CMK (cell line): ENCODE data around the gene HAS3.
"Not testable (repeated sequence)": the region's sequence is repeated elsewhere in the genome, so short reads cannot be mapped to it uniquely, and the experiment has no call there.

Source experiments
- DNase-seq: peaks from one replicate; pipeline ENCODE4 v3.0.0-alpha.2; 2010; ENCODE audit warnings: low read depth

The HAS3 gene, protein sequence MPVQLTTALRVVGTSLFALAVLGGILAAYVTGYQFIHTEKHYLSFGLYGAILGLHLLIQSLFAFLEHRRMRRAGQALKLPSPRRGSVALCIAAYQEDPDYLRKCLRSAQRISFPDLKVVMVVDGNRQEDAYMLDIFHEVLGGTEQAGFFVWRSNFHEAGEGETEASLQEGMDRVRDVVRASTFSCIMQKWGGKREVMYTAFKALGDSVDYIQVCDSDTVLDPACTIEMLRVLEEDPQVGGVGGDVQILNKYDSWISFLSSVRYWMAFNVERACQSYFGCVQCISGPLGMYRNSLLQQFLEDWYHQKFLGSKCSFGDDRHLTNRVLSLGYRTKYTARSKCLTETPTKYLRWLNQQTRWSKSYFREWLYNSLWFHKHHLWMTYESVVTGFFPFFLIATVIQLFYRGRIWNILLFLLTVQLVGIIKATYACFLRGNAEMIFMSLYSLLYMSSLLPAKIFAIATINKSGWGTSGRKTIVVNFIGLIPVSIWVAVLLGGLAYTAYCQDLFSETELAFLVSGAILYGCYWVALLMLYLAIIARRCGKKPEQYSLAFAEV

DNA sequence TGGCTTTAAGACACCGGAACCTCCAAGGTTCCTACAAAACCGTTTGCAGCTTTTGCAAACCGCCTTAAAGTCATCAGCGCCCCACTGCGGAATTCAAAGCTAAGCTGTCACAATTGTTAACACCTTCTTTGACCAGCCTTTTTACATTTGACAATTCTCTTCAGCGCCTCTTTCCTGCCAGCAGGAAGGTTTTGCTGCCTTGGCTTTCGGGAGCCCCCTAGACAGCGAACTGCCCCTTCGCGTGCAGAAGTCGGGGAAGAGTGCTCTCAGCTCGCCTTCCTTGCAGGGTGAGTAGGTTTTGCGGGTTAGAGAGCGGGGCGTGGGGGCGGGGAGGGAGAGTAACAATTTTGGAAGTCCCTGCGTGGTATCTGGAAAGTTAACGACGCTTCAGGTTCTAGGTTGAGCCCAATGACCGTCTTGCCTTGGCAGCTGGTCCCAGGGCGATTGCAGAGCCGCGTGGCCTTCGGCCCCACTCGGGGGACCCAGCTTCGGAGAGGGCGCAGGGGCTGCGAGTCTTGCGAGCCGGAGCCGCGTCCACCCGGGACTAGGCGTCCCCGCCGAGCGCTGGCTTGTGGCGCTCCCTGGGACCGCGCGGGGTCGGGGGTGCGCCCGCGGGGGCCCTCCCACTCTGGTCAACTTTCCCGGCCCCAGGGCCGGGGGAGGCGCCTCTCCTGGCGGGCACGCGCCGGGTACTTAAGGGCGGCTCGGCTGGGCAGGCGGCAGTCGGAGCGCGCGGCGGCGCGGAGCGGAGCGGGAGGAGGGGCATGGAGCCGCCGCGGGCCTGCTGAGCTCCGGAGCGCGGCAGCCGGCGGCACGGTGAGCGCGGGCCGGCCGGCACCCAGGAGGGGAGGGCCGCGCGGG, at the start of gene HAS3:
Gene HAS3, plus strand, starts transcription at position 153 of the 861 bp plus-strand sequence. CDS start 3,743 bp downstream, outside the sequence.
- DNase-seq: peak; percentile 22

DNA sequence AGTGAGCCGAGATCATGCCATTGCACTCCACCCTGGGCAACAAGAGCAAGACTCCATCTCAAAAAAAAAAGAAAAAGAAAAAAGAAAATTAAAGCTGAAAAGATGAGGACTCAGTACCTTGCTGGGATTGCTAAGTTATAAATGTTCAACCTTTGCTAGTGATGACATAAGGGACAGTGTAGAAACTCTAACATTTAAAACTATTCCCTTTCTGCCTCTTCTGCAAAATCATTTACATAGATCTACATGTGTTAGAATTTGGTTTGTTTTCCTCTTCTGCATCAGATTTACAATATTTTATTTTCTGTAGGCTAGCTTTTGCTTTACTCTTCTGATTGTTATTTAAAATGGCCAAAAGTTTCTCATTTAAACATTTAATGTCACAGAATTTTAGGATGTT, 49.5 kb upstream of the HAS3 start:
- no peak for DNase-seq

DNA sequence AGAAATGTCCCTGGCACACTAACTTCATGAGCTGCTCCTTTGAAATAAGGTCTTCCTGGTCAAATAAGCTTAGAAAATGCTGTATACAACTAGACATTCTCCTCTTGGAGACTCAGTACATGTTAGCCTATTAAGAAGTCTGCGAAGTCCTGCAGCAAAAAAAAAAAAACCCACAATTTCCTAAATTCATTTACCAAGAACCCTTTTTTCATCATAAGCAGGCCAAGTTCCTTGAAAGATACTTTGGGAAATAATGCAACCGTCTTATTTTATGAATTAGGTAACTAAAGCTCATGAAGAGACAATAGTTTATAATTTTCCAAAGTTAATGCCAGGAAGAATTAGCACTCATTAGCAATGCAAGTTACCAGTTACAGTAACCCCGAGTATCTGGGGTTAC, 49.0 kb upstream of the HAS3 start:
- no peak for DNase-seq

DNA sequence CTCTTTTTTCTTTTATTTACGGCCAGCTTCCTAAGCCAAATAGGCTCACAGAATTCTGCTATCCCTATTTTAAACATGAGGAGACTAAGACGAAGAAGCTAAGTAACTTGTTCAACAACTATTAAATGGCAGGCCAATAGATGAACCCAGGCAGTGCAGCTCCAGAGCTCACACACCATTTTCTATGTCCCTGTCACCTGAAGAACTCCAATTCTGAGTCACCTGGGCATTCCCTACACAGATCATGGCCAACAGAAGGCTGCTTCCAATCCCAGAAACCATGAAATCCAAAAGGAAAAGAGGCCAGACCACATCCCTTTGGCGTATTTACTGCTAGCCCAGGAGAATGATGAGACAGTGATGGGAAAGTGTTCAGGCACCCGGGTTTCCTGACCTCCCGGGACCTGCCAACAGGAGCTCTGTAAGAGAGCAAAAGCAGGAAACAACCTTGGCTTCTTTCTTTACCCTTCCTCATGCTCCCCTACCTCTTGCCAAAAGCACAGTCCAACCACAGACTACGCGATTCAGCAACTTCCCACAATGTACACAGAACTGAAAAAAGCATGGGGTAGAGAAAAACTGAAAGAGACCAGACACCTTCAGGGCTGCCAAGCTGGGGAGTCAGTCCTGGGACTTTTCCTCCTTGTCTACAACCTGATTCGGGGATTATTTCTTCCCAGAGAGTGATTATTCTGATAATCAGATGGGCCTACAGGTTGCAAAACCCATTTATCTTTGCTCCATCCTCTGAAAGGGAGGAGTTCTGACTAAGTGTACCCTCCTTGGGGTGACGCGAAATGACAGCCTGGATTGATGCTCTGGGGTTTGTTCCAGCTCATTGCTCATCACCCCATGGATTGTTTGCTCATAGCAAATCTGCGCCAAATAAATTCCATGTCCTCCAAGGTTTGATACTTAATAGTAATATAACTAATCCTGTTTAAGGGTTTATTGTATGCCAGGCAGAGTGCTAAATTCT, 47.8 kb upstream of the HAS3 start:
- DNase-seq: no peak

DNA sequence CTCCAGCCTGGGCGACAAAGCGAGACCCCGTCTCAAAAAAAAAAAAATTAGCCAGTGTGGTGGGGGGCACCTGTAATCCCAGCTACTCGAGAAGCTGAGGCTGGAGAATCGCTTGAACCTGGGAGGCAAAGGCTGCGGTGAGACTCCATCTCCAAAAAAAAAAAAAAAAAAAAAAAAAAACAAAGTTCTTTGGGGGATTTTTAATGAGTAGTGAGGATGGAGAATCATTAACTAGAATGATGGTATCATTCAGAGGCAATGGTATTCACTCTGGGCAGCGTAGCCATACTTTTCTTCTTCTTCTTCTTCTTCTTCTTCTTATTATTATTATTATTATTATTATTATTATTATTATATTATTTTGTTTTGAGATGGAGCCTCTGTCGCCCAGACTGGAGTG, 42.0 kb upstream of the HAS3 start:
- not testable (repeated sequence) for DNase-seq

DNA sequence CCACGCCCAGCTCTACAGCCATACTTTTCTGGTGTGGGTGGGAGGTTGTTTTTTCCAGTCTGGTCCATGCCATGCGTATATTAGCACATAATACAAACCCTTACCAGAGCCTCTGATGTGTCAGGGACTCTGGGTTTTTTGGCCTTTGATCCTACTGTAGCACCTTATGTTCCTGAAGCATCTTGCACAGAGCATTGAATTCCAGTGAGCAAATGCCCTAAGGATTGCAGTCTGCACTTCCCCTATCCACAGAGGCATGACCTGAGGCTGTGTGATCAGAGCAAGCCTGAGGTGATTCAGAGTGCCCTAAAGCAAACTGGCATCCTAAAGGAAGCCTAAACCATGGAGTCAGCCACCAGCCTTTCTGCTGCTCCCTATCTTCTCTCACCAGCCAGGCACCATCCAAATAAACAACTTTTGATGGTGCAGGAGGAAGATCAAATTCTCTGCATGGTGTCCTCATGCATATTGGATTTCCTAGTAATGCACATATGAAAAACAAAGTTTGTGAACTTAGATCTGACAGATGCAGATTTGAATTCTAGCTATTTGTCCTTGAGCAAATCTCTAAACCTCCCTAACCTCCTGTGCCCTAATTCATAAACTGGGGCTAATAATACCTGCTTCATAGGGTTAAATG, 41.2 kb upstream of the HAS3 start:
- DNase-seq: no peak

DNA sequence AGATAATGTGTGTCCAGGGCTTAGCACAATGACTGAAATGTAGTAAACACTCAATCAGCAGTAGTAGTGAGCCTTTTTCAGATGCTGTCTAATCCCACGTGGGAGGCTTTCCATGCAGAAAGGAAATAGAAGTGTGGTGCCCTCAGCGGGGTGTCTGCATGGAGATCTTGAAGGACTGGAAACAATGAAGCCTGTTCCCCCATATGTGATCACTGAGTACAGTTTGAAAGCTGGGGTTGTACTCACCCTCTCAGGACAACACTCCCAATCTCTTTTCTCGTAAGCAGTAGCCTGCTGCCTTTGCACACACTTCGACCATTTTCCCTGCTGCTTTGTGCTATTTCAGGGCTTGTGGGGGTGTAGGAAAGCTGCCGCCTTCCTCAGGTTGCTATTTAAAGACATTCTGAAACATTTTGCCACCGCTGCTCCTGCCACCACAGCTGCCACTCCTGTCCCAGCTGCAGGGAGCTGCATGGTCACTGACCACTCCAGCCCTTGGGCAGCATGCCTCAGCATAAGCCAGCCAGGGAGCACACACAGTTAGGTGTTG, 40.6 kb upstream of the HAS3 start:
- DNase-seq: no peak

DNA sequence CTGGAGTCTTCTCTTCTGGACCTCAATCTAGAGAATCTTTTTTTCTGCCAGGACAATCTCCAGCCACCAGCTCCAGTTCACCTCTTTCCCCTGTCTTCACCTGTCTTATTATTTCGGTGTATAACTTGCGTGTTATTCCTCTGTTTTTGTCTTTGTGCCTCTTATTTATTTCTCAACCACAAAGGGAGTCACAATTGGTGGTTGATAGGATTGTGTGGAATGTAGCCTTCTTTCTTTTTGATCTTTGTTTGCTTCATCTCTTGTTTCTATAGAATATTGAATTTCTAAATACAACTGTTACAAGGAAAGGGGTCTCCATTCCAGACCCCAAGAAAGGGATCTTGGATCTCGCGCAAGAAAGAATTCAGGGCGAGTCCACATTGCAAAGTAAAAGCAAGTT, 35.9 kb upstream of the HAS3 start:
- no peak for DNase-seq

DNA sequence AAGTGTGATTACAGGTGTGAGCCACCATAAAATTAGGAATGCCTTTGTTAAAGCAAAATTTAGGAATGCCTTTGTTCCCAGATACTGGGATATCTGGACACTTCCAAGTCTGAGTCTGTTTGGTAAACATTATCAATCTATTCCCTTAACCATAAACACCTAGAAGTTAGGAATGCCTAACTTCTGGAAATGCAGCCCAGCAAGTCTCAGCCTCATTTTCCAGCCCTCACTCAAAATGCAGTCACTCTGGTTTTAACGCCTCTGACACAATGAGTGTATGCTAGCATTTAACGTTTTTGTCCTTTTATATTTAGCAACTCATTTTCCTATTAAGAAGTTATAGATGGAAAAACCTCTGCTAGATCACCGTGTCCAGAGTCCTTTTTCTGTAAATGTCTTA, 34.4 kb upstream of the HAS3 start:
- DNase-seq: no peak

DNA sequence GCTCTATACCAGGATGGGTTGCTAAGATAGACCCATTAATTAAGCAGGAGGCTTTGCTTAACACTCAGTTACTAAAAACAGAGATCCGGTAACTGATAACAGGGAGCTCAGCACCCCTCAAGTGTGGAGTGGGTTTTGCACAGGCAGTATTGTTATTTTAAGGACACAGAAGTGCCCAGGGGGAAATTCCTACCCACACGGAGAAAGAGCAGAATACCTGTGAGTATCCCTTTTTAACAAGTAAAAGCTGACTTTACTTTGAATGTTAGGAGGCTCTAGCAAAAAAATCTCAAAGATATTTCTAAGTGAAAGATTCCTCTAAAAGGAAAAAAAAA, 32.8 kb upstream of the HAS3 start:
- DNase-seq: no peak

DNA sequence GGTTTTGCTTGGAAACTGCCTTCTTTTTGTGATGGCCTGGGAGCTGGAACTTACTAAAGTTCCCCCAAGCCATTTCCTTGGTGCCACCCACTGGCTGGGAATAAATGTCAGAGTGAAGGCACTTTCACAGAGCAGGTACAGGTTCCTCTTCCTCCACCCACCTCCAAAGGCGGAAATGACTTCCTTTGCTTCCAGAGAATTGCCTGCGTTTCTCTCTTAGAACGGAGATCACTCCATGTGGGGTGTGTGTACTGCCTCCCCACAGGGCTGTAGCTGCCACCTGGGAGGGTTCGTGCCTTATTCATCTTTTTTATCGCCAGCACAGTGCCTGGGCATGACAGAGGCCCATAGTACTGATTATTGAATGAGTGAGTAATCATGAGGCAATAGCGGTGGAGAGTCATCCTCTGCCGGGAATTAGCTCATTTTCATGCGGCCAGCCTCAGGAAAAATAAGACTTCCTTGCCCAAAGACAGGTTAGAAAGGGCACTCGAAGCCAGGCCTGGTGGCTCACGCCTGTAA, 32.2 kb upstream of the HAS3 start:
- DNase-seq: no peak

DNA sequence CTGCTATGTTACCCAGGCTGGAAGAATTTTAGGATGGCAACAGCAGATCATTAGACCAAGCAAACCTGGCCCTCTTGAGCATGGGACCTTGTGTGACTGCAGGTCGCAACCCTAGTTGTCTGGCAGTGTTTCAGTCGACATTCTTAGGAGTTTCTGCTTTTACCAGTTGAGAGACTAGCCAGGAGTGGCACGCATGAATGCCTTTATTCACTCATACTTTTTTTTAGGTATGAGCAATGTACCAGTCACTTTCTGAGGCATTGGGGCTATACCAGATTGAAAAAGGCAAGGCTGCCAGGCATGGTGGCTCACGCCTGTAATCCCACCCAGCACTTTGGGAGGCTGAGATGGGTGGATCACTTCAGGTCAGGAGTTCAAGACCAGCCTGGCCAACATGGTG, 28.2 kb upstream of the HAS3 start:
- DNase-seq: no peak

DNA sequence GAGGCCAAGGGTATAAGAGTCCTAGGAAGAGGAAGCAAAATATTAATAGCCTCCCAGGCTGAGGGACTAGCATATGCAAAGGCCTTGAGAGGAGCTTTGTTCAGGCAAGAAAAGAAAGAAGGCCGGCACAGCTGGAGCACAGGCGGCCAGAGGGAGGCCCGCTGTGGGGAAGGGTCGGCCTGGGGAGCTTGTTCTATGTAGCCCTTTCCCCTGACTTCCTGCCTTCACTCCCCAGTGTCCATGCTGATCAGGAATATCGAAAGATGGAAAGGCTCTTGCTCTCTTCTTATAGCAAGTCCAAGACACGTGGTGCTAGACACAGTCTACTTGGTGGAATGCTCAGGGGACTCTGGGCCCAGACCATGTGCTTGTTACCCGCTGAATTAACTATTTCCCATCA, 27.4 kb upstream of the HAS3 start:
- no peak for DNase-seq

DNA sequence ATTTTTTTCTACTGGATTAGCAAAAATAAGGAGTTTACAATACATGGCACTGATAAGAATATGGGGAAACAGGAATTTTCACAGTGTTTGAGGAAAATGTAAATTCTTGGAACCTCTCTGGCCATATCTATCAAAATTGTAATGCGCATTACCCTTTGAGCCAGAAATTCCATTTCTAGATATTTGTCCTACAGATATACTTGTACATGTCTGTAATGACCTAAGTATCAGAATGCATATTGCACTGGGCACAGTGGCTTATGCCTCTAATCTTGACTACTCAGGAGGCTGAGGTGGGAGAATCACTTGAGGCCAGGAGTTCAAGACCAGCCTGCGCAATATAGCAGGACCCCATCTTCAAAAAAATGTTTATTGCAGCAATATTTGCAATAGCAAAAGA, 25.8 kb upstream of the HAS3 start:
- no peak for DNase-seq

DNA sequence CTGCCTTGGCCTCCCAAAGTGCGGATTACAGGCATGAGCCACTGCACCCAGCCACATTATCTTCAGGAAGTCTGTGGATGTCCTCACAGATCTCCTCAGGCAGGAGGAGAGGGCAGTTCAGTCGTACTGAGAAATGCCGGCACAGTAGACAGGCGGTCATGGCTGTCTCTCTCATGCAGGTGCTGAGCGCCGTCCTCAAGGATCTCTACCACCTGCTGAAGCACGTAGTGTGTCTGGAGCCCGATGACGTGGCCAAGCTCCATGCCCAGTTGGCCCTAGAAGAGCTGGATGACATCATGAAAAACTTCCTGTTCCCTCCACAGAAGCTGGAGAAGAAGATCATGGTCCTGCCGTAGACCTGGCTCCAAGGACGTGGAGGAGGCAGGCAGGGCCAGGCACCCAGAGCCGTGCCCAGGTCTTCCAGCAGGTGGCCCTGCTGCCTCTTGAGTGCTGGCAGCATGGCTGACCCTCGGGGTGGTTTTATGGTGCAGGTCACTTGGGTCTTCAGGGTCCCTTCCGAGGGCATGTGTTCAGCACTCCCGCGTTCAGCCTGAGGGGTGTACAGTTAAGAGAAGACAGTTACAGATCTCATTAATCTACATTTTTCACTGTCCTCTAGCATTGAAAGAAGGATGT, 22.0 kb upstream of the HAS3 start:
- no peak for DNase-seq

DNA sequence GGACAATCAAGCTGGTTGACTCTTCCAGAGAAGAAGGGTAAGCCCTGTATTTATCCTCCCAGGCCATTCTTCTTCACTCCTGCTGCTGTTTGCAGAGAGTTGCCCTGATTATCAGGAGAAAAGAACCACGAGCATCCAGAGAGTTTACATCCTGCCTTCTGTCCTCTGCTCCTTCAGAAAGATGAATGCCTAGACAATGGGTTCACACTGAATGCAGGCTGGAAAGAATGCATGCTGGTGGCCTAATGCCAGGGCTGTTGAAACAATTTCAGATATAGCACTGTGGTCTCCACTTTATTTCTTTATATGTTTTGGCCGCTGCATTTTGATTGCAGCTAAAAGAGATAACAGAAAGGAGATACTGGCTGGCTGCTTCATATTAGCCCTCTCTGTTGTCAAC, 21.2 kb upstream of the HAS3 start:
- DNase-seq: no peak

DNA sequence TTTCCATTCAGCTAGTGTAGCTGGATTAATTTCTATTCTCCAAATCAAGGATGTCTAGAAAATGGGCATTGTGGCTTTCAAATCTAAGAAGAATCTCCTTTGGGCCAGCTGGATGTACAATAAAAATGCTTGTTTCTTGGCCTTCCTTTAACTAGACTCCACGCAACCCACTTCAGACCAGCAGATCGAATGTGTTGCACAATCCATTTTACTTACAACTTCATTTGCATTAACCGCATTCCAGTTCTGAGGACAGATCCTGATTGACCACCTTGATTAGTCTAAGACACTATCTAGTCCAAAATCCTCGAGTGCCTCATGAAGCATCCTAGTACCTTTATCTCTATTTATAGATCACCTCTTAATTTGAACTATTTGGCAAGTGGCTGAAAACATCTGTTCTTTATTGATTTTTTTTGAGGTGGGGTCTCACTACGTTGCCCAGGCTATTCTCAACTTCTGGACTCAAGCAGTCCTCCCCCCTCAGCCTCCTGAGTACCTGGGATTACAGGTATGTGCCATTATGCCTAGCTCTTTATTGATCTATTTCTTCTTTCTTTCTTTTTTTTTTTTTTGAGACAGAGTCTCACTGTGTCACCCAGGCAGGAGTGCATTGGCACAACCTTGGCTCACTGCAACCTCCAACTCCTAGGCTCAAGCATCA, 20.3 kb upstream of the HAS3 start:
- DNase-seq: no peak

DNA sequence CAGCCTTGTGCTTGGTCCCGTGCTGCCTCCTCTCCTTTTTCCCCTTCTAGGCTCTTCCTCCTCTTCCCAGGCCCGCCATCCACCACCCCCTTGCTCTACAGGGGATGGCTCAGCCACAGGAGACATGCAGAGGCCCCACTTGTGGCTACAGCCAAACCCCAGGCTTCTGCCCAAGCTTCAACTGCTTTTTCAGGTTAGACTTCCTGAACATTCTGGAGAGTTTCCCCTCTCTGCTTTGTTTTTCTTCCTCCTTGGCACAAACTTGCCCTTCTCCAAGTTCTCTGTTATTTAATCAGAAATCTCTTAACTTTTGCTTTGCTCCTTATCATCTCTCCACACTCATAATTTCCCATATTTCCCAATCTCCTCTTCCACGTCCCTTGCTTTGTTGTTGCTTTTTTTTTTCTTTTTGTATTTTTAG, 18.3 kb upstream of the HAS3 start:
- no peak for DNase-seq

DNA sequence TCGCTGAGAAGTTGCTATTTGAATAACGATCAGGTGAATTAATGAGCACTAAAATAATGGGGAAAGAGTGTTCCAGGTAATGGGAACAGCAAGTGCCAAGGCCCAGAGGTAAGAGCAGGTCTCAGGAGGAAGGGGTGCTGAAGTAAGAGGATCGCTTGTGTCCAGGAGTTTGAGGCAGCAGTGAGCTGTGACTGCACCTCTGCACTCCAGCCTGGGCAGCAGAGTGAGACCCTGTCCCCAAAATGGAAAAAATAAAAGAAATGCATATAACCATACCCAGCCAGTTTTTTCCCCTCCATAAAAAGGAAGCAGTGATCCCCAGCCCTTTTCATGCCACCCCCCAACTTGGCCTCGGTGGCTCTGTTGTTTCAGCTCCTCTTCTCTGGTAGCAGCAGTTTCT, 16.8 kb upstream of the HAS3 start:
- no peak for DNase-seq
